NCI-H2227 (cell line): ENCODE measurements around the gene CFAP46.
"Not testable (repeated sequence)": the region's sequence is repeated elsewhere in the genome, so short reads cannot be mapped to it uniquely, and the experiment has no call there.

ENCODE experiments used
- DNase-seq: peaks from one replicate; lab custom pipeline; 2025; ENCODE audit not compliant: unreplicated experiment; lab: John Stamatoyannopoulos, UW

The CFAP46 gene

DNA sequence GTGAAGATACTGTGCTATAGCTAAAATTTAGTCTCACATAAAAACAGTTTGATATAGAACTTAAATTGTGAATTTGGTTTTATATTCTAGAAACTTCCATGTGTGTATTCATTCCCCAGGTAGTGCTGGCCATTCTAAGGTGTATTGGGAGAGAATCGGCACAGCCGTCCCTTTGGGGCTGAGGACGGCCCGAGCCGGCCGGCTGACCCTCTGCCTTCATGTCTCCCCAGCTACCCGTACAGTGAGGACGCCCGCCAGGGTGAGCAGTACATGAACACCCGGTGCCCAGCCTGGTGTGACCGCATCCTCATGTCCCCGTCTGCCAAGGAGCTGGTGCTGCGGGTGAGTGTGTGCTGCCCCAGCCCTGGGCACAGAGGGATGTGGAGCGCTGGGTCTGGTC, 164.9 kb downstream of the CFAP46 start:
- DNase-seq, result no peak

DNA sequence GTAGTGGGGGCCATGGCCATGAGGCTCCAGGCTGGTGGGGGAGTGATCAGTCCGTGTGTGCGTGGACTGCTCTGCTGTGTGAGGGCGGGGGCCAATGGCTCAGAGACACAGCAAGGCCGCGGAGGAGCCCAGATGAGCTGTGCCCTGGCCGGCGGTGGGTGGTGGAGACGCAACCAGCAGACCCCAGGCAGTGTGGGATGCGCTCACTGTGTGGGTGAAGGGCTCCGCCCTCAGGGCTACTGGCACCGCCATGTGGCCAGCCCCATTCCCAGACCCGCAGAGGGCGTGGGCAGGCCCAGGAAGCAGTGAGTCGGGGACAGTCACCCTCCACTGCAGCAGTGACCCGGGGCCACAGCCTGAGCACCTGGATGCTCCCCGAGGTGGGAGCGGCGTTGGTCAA, 165.5 kb downstream of the CFAP46 start:
- DNase-seq, result no peak

DNA sequence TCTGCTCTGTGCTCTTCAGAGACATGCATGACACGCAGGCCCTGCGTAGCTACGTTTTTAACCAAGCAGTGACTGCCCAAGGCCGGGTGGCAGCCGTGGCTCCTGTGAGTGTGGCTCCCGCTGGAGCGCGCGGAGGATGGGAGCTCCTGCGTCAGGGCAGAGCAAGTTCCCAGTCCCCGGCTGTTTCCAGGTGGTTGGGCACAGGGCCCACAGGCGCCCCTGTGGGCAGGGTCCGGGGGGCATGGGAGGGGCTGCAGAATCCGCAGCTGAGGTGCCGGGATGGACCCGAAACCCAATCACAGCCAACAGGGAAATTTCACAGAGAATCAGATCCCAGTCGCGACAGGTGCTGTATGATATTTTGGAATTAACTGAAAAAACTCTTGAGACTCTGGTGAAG, 166.2 kb downstream of the CFAP46 start:
- DNase-seq, result no peak

DNA sequence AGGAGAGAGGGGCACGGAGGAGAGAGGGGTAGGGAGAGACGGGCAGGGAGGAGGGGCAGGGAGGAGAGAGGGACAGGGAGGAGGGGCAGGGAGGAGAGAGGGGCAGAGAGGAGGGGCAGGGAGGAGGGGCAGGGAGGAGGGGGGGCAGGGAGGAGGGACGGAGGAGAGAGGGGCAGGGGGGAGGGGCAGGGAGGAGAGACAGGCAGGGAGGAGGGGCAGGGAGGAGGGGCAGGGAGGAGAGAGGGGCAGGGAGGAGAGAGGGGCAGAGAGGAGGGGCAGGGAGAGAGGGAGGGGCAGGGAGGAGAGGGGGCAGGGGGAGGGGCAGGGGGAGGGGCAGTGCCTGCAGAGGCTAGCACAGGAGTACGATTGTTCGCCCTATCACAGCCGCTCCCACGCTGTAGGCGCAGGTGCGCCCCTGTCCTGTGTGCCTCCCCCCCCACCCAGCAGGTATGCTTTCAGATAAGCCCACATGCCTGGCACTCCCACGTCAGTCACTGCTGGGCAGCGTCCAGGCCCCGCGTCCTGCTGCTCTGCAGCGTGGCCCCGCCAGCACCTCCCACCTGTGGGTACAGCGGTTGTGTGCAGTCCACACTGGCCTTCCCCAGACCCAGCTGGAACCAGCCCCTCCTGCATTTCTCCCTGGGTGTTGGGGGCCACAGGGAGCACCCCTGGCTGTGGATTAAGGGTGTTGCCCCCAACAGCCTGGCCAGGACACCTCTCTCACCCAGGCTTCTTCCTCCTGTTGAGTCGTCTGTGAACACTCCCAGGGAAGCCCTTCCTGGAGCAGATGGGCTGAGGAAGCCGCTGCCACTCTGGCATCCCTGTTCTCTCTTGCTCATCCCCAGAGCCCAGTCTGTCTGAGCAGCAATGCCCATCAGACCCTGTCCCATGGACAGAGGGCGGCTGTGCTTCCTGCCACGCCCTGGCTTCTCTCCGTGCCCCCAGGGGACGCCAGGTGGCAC, 167.2 kb downstream of the CFAP46 start:
- DNase-seq, result peak; percentile 42

DNA sequence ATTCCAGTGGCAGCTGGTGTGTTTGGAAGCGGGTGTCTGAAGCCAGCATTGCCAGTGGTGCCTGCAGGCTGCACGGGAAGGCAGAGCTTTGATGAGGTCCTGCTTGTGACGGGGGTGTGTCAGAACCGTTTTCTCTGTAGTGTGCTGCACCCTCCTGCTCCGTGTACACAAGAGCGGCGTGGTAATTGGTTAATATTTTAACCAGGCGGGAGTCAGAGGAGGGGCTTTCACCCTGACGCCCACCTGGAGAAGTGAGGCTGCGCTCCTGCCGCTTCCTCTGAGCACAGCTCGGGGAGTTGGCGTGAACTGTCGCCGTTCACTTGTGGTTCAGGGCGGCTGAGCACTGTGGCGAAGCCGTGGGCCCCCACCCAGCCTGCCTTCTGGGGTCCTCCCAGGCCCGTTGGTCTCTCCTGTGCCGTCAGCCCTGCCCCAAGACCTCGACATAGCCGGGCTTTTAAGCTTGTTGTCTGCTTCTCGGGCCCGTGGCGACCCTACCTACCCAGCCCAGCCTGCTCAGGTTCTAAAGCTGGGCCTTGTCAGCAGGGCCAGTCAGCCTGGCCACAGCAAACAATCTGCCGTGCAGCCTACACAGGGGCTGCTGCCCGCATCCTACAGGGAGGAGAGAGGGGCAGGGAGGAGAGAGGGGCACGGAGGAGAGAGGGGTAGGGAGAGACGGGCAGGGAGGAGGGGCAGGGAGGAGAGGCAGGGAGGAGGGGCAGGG, 168.0 kb downstream of the CFAP46 start:
- peak; percentile 55 for DNase-seq

DNA sequence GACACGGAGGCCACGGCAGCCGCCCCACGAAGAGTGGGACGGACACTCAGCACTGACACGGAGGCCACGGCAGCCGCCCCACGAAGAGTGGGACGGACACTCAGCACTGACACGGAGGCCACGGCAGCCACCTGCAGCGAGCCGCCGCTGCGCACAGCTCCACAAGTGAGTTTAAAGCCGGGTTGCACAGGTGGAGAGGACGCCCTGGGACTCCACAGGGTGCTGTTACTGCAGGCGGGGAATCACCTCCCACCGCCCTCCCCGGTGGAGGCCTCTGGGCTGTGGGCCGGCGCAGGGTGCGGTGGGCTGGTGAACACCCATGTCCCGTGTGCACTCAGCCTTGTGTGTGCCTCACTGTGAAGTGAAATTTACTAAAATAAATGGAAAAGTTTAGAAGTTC, 169.6 kb downstream of the CFAP46 start:
- not testable (repeated sequence) for DNase-seq

DNA sequence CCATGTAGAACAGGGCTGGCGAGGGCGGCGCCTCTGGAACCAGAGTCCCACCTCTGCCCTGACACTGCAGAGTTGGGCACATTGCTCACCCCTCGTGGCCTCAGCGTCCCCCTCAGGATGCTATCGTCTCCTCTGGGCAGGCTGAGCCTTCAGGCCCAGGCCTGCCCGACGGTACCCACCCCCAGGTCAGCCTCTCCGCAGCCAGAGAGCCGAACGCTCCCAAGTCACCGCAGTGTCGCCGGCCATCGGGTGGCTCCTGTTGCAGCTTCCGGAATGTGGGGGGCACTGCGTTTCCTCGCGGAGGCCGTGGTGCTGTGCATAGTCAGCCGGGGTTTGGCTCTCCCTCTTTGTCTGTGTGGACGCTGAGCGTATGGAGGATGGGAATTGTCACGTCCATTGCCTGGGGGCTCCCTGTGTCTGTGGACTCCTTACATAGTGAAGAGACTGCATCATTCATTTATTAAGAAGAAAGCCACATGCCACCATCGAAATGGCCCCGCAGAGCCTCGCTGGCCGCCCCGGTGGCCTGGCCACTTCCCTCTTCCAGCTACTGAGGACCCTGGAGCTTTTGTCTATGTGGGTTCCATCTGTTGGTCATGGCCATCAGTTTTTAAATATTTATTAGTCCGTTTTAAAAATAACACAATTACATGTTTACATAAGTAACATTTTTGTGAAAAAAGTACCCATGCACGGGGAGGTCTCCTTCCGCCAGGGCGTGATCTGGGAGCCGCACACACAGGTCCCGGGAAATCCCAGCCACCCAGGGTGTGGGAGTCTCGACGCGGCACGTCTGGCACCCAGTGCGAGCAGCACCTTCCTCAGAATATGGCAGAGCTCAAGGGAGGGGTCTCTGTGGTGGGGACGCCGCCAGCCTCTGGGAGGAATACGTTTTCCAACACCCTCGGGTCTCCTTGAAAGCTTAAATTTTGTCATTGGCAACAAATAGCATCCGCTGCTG, 172.0 kb downstream of the CFAP46 start:
- no peak for DNase-seq

DNA sequence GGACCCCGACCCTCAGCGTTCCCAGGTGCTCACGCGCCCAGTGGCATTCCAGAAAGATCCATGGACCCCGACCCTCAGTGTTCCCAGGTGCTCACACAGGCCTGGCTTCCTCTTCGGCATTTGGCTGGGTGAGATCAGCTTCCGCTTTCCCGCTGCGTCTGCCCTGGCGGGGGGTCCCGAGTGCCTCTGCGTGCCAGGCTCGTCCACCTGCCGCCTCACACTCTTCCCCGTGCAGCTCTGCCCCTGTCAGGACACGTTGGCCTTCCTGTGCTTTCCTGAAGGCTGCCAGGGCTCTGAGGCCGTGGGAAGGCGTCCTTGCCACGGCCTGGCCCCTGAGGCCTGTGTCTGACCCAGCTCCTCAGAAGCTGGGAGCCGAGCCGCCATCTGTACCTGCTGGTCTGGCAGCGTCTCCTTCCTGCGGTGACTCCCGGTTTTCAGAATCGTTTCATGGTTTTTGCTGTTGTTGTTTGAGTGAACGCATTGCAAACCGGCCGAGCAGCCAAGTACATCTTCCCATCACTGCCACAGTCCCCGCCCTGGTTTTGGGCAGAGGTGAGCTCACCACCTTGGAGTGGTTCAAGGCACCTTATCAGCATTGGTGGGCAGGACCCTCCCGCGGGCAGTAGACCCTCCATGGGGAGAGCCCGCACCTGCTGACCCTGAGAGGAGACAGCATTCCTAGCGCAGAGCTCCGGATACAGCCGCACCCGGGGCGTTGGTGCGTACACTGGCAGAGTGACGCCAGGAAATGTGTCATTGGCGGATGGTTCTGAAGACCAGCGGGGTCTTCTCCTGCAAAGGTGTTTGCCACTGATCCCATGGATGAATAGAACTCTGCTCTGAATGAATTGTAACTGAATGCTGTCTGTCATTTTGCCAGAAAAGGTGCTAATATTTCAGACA, 173.8 kb downstream of the CFAP46 start:
- no peak for DNase-seq

DNA sequence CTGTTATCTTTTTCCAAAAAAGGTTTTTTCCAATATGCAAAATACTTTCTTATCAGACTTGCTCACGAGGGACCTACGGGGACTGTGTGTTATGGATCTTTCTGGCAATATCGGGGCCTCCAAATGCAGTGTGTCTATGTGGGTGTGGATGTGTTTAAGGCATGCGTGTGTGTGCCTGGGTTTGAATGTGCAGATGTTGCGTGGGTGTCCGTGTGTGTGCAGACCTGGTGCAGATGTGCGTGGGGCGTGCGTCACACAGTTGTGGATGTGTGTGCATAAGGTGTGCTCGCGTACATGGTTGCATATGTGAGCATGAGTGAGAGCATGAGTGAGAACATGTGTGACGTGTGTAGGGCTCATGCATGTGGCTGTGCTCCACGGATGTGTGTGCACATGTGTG, 176.1 kb downstream of the CFAP46 start:
- no peak for DNase-seq

DNA sequence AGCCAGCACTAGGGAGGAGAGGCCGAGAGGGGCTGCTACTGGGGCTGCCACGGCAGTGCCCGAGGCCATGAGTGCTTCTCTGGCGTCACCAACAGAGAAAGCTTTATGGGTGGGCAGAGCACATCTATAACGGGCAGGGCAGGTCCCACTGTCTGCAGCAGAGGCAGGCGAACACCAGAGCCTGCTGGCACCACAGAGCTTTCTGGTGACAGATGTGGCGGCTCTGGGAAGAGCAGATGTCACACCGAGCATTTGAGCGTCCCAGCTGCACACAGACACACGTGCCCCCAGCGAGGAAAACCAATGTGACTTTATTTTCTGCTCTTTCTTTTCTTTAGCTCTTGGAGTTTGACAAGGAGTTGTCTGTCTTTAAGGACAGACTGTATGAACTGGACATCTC, 176.9 kb downstream of the CFAP46 start:
- no peak for DNase-seq

DNA sequence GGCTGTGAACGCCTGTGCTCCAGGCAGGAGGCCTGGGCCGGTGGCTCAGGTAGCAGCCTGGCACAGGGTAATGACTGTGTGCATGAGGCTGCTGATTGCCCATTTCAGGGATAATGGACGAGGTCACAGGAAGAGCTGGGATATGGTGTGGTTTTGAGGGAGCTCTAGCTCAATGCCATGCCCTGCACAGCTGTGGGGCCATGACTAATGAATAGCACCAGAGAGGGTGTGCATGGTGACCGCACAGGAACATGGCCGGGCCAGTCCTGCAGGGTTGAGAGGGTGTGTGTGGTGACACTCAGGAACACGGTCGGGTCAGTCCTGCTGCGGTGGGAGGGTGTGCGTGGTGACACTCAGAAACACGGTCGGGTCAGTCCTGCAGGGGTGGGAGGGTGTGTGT, 178.3 kb downstream of the CFAP46 start:
- no peak for DNase-seq

DNA sequence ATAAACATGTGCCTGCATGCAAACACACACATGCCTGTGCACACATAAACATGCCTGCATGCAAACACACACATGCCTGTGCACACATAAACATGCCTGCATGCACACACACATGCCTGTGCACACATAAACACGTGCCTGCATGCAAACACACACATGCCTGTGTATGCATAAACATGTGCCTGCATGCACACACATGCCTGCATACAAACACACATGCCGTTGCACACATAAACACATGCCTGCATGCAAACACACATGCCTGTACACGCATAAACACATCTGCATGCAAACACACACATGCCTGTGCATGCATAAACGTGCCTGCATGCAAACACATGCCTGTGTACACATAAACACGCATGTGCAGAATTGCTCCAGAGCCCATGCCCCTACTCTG, 178.8 kb downstream of the CFAP46 start:
- DNase-seq, result no peak

DNA sequence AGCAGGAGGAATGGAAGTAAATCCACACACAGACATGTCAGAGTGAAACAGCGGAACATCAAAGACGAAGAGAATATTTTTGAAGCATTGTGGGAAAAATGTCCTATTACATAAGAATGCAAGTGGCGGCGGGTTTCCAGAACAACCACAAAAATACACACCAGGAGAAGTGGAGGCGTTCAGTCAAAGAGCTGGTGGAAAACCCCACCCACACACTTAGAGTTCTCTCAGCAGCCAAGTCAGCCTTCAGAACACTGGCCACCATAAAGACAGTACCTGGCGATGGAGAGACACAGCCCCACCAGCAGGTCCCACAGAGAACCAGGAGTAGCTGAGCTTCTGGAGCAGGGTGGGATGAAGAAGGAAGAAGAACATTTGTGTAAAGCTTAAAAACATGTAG, 180.1 kb downstream of the CFAP46 start:
- no peak for DNase-seq

DNA sequence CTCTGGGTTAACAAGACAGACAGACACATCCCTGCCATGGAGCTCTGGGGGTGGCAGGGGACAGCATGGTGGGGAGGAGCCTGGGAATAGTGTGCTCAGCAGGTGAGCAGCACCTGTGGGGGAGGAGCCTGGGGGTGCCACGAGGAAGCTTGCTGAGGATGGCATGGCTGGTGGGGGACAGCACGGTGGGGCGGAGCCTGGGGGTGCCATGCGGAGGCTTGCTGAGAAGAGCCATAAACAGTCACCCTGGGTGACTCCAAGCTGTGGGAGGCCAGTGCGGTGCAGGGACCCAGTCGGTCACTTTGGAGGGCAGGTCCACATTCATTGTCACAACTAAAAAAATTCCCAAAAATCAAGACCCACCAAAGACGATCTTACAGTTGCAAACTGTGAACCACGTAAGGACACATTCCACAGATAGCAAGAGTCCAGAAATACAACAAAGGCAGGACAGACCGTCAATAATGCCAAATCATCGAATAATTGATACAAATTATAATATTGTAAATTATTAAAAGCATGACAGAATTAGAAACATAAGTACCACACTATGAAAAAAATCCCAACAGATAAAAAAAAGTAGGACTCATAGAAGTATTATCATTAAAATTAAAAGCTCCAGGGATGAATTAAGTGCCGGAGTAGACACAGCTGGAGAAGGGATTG, 180.8 kb downstream of the CFAP46 start:
- DNase-seq, result no peak

DNA sequence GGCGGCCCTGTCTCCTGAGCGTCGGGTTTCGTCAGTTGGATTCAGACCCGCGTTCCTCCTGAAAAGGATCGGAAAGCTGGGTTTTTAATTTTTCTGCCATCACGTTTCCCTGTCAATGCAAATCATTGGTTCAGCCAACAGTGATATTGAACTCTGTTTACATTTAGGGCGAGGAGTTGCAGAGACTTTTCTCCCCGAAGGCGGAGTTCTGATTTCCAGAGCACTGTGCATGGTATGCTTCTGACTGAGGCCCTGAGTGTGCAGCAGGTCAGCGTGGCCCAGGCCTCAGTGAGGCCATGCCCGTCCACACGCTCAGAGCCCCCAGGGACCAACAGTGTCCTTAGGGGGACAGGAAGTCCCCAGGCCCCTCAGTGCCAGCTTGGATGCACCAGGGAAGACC, 183.5 kb downstream of the CFAP46 start:
- no peak for DNase-seq
